H1 (cell line): Measurements from ENCODE around the gene DICER1.

Source experiments
- CTCF ChIP-seq, 3 experiments: IDR thresholded peaks; 1 replicate in 2 of 3; 2 replicates in 1 of 3; pipeline versions ENCODE4 v1.5.1 to v1.6.1; 2011; ENCODE audit warnings: low read length in 3 of 3, mild to moderate bottlenecking in 3 of 3, inconsistent platforms in 2 of 3, low read depth in 1 of 3, moderate library complexity in 1 of 3; ENCODE audit not compliant: insufficient read depth in 1 of 3; ENCODE audit errors: control extremely low read depth in 1 of 3
- POLR2A ChIP-seq, 2 experiments: IDR thresholded peaks; 1 replicate in 1 of 2; 2 replicates in 1 of 2; pipeline ENCODE4 v1.6.1; 2011; ENCODE audit warnings: low read depth in 2 of 2, low read length in 2 of 2, mild to moderate bottlenecking in 2 of 2; ENCODE audit errors: control extremely low read depth in 1 of 2
- SIRT6 ChIP-seq: IDR thresholded peaks from one replicate; pipeline ENCODE4 v1.7.1; 2012; ENCODE audit warnings: low read length, inconsistent platforms
- SUZ12 ChIP-seq: fragments of 200-600 bp; sonication (generic); IDR thresholded peaks from 2 replicates; pipeline ENCODE4 v1.6.1; 2012; ENCODE audit warnings: mild to moderate bottlenecking, inconsistent platforms, low read length, moderate library complexity, mixed read lengths

- no peak for TF ChIP-seq CTCF (IDR thresholded peaks at IDR 0.05; ENCODE audit: control extremely low read depth in 1 of 3, insufficient read depth in 1 of 3, low read depth in 1 of 3, low read length in 3 of 3)
- TF ChIP-seq SIRT6: no peak
- TF ChIP-seq SUZ12: no peak
- no peak for TF ChIP-seq POLR2A (IDR thresholded peaks at IDR 0.05; ENCODE audit: control extremely low read depth in 1 of 2, low read depth in 2 of 2, low read length in 2 of 2)
Observed at GRCh38 chr14:95196826-95197545, 39.7 kb upstream of the DICER1 start.
